Uterus (tissue), 4 donors: ENCODE measurements around the gene ENTPD1. TPM values are rescaled to one million over a fixed set of nuclear protein-coding genes. Genes with fewer than 3 reads are reported as not detected.
"Not testable (repeated sequence)": the region's sequence is repeated elsewhere in the genome, so short reads cannot be mapped to it uniquely, and the experiment has no call there.

Experiments
- DNase-seq, 2 donors: peaks; one replicate each; pipeline ENCODE4 v3.0.0-alpha.2; 2019 to 2020
- H3K27ac ChIP-seq, 2 donors: fragments of 200-600 bp; sonication (generic); 1 replicate in 1 of 2; 2 replicates in 1 of 2; pipeline ENCODE4 v1.5.1; 2016 to 2018
- H3K27me3 ChIP-seq, 2 donors: fragments of 200-600 bp; sonication (generic); one replicate each; pipeline ENCODE4 v1.5.1; 2018 to 2019; ENCODE audit warnings: control low read depth in 1 of 2
- H3K36me3 ChIP-seq, 2 donors: fragments of 200-600 bp; sonication (generic); one replicate each; pipeline ENCODE4 v1.5.1; 2019; ENCODE audit warnings: control low read depth in 1 of 2
- H3K4me1 ChIP-seq, 2 donors: fragments of 200-600 bp; sonication (generic); one replicate each; pipeline ENCODE4 v1.5.1; 2018 to 2019; ENCODE audit warnings: control low read depth in 1 of 2
- H3K4me3 ChIP-seq, 2 donors: fragments of 200-600 bp; sonication (generic); 1 replicate in 1 of 2; 2 replicates in 1 of 2; pipeline ENCODE4 v1.5.1; 2018 to 2019; ENCODE audit warnings: mild to moderate bottlenecking in 1 of 2
- H3K9me3 ChIP-seq, 2 donors: fragments of 200-600 bp; sonication (generic); one replicate each; pipeline ENCODE4 v1.5.1; 2019; ENCODE audit warnings: control low read depth in 1 of 2
- POLR2A ChIP-seq, 2 donors: fragments of 450-650 bp; IDR thresholded peaks; one replicate each; pipeline ENCODE4 v1.6.1; 2016; ENCODE audit warnings: antibody characterized with exemption in 2 of 2, mild to moderate bottlenecking in 1 of 2, moderate library complexity in 1 of 2
- intact Hi-C: fragments of 100-400 bp; cut with DNase I; formaldehyde crosslinking; loops from one replicate; pipeline ENCODE4 v1.15.1; 2023; ENCODE audit warnings: low total_unique reads
- total RNA-seq, 4 donors: library from RNA; depleted of rRNA in 3 of 4; stranded (reverse); fragments of >200 nt in 3 of 4; gene quantifications; one replicate each; pipeline versions ENCODE4 v1.1.0 to v1.2.4, GENCODE V29; 2014 to 2023
- TF ChIP-seq, protein P1 (sequence below), 4 experiments: fragments of 200-600 bp in 2 of 4; fragments of 450-650 bp in 2 of 4; sonication (generic) in 2 of 4; IDR thresholded peaks; one replicate each; pipeline ENCODE4 v1.5.1; 2016 to 2019; ENCODE audit warnings: antibody characterized with exemption in 4 of 4, mild to moderate bottlenecking in 2 of 4, moderate library complexity in 1 of 4
- donor health status: DM: yes; HTN: yes; CAD: no.

ENTPD1 gene
- total RNA-seq, 4 donors from 2014 or later: 42.4 to 99.5 (median 69.5) TPM

DNA sequence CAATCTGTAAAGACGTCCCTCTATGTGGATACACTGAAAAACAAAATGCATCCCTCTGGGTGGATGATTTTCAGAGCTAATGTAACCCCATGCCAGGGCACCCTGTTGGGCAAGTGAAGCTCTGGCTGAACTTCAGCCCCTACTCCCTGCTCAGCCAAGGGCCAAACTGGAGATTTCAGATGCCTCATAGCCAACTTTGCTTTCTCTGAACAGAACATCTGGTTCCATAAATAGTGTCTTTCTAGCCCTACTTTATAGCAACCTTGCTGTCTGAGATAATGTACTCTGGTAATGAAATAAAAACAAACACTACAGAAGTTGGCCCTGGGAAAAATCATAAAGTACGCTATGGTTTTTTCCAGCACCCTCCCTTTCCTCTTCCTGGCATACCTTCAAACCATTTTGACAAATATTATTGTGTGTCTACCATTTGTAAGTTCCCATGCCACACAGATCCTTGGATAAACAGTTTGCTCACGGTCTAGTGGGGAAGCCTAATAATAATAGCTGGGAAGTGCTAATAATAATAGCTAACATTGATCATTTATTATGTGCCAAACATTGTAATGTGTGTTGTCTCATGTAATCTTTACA is 3.4 kb downstream of the ENTPD1 start:
- no peak for DNase-seq
- intact Hi-C loops: no loop called here
- peaks cover 0 to 5% of the 10 kb centered on the region in 2 donors for H3K4me1 ChIP-seq

DNA sequence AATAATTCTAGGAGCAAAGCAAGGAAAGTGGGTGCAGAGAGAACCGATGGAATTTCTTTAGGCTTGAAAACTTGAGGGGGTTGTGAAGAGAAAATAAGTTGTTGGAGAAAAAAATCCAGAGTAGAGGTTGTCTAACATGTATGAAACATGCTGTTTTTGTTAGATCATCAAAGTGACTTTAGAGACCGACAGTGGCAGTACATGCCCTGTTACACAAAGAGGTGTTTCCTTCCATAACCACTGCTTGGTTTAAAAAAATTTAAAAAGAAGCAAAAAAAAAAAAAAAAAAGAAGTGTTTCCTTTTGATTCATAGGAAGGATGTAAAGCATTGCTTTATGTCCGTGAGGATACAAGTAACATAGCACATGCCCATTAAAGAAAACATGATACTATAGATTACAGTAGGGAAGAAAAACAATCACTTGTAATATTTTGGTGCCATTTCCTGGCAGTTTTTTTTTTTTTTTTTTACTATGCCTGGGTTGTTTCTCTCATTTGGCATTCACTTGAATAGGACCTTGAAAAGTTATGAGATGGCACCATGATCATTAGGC is 6.1 kb downstream of the ENTPD1 start:
- Histone ChIP-seq H3K4me3 (no peak overlapping the region), H3K4me1 (peaks cover 0 to 5% of the 10 kb centered on the region in 2 donors), H3K36me3 (no peaks in the 10 kb centered on the region), H3K27ac (peak overlapping the region; percentile 6 to 45), H3K27me3 (no peaks in the 10 kb centered on the region), H3K9me3 (no peaks in the 10 kb centered on the region)
- DNase-seq: no peak
- intact Hi-C loops: no loop called here
- TF ChIP-seq, protein P1, sequence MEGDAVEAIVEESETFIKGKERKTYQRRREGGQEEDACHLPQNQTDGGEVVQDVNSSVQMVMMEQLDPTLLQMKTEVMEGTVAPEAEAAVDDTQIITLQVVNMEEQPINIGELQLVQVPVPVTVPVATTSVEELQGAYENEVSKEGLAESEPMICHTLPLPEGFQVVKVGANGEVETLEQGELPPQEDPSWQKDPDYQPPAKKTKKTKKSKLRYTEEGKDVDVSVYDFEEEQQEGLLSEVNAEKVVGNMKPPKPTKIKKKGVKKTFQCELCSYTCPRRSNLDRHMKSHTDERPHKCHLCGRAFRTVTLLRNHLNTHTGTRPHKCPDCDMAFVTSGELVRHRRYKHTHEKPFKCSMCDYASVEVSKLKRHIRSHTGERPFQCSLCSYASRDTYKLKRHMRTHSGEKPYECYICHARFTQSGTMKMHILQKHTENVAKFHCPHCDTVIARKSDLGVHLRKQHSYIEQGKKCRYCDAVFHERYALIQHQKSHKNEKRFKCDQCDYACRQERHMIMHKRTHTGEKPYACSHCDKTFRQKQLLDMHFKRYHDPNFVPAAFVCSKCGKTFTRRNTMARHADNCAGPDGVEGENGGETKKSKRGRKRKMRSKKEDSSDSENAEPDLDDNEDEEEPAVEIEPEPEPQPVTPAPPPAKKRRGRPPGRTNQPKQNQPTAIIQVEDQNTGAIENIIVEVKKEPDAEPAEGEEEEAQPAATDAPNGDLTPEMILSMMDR (IDR thresholded peaks at IDR 0.05): no peak
- no peak for TF ChIP-seq POLR2A (IDR thresholded peaks at IDR 0.05)

More for the DNA sequence above, 3.4 kb downstream of the ENTPD1 start:
- Histone ChIP-seq H3K27me3 (no peaks in the 10 kb centered on the region), H3K9me3 (no peaks in the 10 kb centered on the region), H3K36me3 (no peaks in the 10 kb centered on the region), H3K4me3 (no peak overlapping the region), H3K27ac (peak overlapping the region; percentile 17 to 92)
- TF ChIP-seq, protein P1 (IDR thresholded peaks at IDR 0.05): no peak
- TF ChIP-seq POLR2A (IDR thresholded peaks at IDR 0.05): no peak

DNA sequence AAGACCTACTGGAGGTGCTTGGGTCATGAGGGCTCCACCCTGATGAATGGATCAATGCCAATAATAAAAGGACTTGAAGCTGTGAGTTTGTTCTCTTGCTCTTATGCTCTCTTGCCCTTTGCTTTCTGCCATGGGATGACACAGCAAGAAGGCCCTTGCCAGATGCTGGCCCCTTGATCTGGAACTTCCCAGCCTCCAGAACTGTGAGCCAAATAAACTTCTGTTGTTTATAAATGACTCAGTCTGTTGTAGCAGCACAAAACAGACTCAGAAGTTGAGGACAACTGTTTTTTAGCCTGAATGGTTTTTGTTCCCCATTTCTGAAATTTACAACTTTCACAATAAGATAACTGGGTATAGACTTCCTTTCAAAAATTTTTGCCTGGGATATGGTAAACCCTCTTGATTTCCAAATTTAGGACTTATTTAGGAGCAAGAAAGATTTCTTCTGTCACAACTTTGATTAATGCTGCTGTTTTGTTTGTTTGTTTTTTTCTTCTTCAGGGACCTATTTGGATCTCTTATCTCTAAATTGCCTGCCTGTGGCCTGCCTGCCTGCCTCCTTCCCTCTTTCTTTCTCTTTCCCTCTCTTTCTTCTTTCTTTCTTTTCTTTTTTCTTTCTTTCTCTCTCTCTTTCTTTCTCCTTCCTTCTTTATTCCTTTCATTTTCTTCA is 12.1 kb downstream of the ENTPD1 start:
- H3K4me1 ChIP-seq: no peaks in the 10 kb centered on the region
- H3K27me3 ChIP-seq: no peaks in the 10 kb centered on the region
- intact Hi-C loops: no loop called here
- no peaks in the 10 kb centered on the region for H3K36me3 ChIP-seq
- H3K27ac ChIP-seq: peak overlapping the region; percentile 32 to 72
- no peaks in the 10 kb centered on the region for H3K9me3 ChIP-seq
- TF ChIP-seq, protein P1 (IDR thresholded peaks at IDR 0.05): no peak
- TF ChIP-seq POLR2A (IDR thresholded peaks at IDR 0.05): no peak
- no peak for DNase-seq
- no peak overlapping the region for H3K4me3 ChIP-seq

DNA sequence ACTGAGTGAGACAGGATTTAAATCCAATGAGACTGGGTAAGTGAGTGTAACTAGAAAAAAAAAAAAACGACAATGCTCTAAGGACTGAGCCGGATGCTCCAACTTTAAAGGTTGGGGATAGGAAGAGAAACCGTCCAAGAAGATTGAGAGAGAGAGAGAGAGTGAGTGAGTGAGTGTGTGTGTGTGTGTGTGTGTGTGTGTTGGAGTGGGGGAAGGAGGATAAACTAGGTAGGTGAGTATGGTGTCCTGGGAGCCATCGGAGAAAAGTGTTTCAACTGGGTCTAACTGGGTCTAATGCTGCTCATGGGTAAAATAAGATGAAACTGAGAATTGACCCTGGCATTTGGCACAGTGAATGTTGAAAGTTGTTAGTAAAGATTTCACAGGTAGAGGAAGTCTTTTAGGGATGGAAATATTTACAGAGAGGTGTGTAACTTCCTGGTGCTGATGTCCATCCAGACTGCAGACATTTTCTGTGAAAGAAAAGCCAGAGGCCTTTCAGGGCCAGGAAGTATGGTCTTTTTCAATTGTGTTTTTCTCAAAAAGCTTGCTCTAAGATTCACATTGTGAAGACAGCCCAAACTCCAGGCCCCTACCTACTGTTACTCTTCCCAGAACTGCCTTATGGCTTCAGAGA is 14.2 kb downstream of the ENTPD1 start:
- intact Hi-C loops: no loop called here
- Histone ChIP-seq H3K27ac (peak overlapping the region in 1 of 2 donors; percentile 57), H3K4me3 (no peak overlapping the region), H3K4me1 (no peaks in the 10 kb centered on the region), H3K27me3 (no peaks in the 10 kb centered on the region), H3K36me3 (no peaks in the 10 kb centered on the region), H3K9me3 (no peaks in the 10 kb centered on the region)
- no peak for DNase-seq
- TF ChIP-seq POLR2A (IDR thresholded peaks at IDR 0.05): no peak
- TF ChIP-seq, protein P1 (IDR thresholded peaks at IDR 0.05): no peak

DNA sequence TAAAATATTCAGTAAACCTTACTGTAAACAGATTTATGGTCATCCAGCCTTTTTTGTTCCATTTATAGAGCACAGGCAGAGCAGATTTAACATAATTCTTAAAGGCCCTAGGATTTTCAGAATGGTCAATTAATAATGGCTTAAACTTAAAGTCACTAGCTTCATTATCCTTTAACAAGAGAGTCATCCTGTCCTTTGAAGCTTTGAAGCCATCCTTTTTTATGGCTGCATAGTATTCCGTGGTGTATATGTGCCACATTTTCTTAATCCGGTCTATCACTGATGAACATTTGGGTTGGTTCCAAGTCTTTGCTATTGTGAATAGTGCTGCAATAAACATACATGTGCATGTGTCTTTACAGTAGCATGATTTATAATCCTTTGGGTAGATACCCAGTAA is 17.5 kb downstream of the ENTPD1 start:
- H3K36me3 ChIP-seq, H3K4me3 ChIP-seq, H3K27me3 ChIP-seq, intact Hi-C loops, DNase-seq, H3K4me1 ChIP-seq, H3K9me3 ChIP-seq, H3K27ac ChIP-seq: not testable (repeated sequence)

DNA sequence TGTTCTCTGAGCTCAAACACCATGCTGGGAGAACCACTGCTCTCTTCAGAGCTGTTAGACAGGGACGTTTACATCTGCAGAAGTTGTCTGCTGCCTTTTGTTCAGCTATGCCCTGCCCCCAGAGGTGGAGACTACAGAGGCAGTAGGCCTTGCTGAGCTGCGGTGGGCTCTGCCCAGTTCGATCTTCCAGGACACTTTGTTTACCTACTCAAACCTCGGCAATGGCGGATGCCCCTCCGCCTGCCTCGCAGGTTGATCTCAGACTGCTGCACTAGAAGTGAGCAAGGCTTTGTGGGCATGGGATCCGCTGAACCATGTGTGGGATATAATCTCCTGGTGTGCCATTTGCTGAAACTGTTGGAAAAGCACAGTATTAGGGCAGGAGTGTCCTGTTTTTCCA is 21.7 kb downstream of the ENTPD1 start:
- H3K4me3 ChIP-seq, intact Hi-C loops, H3K36me3 ChIP-seq, H3K9me3 ChIP-seq, H3K4me1 ChIP-seq, H3K27me3 ChIP-seq, DNase-seq, H3K27ac ChIP-seq: not testable (repeated sequence)
